ENCODE data around the gene LAPTM4A.

GRCh38 chr2:20100711-20101110 is 49.3 kb upstream of the LAPTM4A start:
- TF ChIP-seq CTCF (IDR thresholded peaks at IDR 0.05) (no peak), ZFX (IDR thresholded peaks at IDR 0.05; ENCODE audit: borderline replicate concordance) (no peak)
